Smooth muscle cell (in vitro differentiated cells): ENCODE measurements around the gene STARD4. TPM values are rescaled to one million over a fixed set of nuclear protein-coding genes. Genes with fewer than 3 reads are reported as not detected.
A peak's percentile ranks its signal among the peaks of the same experiment; 100 is the strongest.

ENCODE experiments used
- DNase-seq: peaks from one replicate; lab custom pipeline; 2025; ENCODE audit not compliant: unreplicated experiment; lab: John Stamatoyannopoulos, UW
- H2AFZ ChIP-seq: fragments of 200-600 bp; sonication (generic); 2 replicates; pipeline ENCODE4 v1.6.0; 2016; ENCODE audit warnings: antibody characterized with exemption, low read depth, mild to moderate bottlenecking
- H3F3A ChIP-seq: fragments of 200-600 bp; sonication (generic); 2 replicates; pipeline ENCODE4 v1.6.0; 2017; ENCODE audit warnings: antibody characterized with exemption, low read depth
- H3K27ac ChIP-seq: fragments of 200-600 bp; sonication (generic); 2 replicates; pipeline ENCODE4 v1.5.1; 2016; ENCODE audit warnings: low read depth, mild to moderate bottlenecking
- H3K27me3 ChIP-seq: fragments of 200-600 bp; sonication (generic); 2 replicates; pipeline ENCODE4 v1.6.1; 2016; ENCODE audit warnings: low read depth, mild to moderate bottlenecking
- H3K36me3 ChIP-seq: fragments of 200-600 bp; sonication (generic); 2 replicates; pipeline ENCODE4 v1.5.1; 2016; ENCODE audit warnings: low read depth
- H3K4me1 ChIP-seq: fragments of 200-600 bp; sonication (generic); 2 replicates; pipeline ENCODE4 v1.5.1; 2016; ENCODE audit warnings: low read depth
- H3K4me2 ChIP-seq: fragments of 200-600 bp; sonication (generic); 2 replicates; pipeline ENCODE4 v1.6.0; 2016; ENCODE audit warnings: mild to moderate bottlenecking
- H3K4me3 ChIP-seq: fragments of 200-600 bp; sonication (generic); 2 replicates; pipeline ENCODE4 v1.5.1; 2016; ENCODE audit warnings: mild to moderate bottlenecking
- H3K79me2 ChIP-seq: fragments of 200-600 bp; sonication (generic); 2 replicates; pipeline ENCODE4 v1.6.0; 2016; ENCODE audit warnings: low read depth, mild to moderate bottlenecking
- H3K9ac ChIP-seq: fragments of 200-600 bp; sonication (generic); 2 replicates; pipeline ENCODE4 v1.6.0; 2016; ENCODE audit warnings: low read depth
- H3K9me3 ChIP-seq: fragments of 200-600 bp; sonication (generic); replicated peaks from 2 replicates; pipeline ENCODE4 v1.5.1; 2016; ENCODE audit warnings: low read depth
- H4K20me1 ChIP-seq: fragments of 200-600 bp; sonication (generic); 2 replicates; pipeline ENCODE4 v1.6.0; 2016; ENCODE audit warnings: low read depth
- CTCF ChIP-seq: fragments of 200-600 bp; sonication (generic); IDR thresholded peaks from 2 replicates; pipeline ENCODE4 v1.5.1; 2017; ENCODE audit warnings: borderline replicate concordance, mild to moderate bottlenecking, antibody characterized with exemption; ENCODE audit not compliant: insufficient read depth, poor library complexity, severe bottlenecking
- WGBS: methylation state at CpG from one replicate; pipeline ENCODE4 v1.1.7; 2016; ENCODE audit warnings: low lambda C conversion rate; 5-methylcytosine and 5-hydroxymethylcytosine counted together
- polyA plus RNA-seq: library from polyadenylated mRNA; unstranded; fragments of >200 nt; fragmentation: Nextera tagmentation; extraction: Ambion mirVana; gene quantifications from 2 replicates; pipeline ENCODE4 v1.2.1, GENCODE V29; 2016
- total RNA-seq: library from RNA; depleted of rRNA; stranded (reverse); fragments of >200 nt; gene quantifications from 2 replicates; pipeline ENCODE4 v1.2.3, GENCODE V29; 2014

The STARD4 gene
- total and polyA plus RNA-seq, 2 experiments from 2014 or later: 41.7 to 123 TPM

- peaks cover 31% of the 10 kb centered on the region for H3K36me3 ChIP-seq
- peaks cover 18% of the 10 kb centered on the region for H4K20me1 ChIP-seq
- H3K79me2 ChIP-seq: peaks cover 10% of the 10 kb centered on the region
- no peak for TF ChIP-seq CTCF
- H3K4me2 ChIP-seq: no peak overlapping the region
- H3K27me3 ChIP-seq: no peaks in the 10 kb centered on the region
- H3F3A ChIP-seq: peaks cover 7% of the 10 kb centered on the region
- H3K9ac ChIP-seq: no peak overlapping the region
- no peak overlapping the region for H3K4me3 ChIP-seq
- peaks cover 8% of the 10 kb centered on the region for H3K4me1 ChIP-seq
- H3K9me3 ChIP-seq: no peaks in the 10 kb centered on the region
- no peak overlapping the region for H3K27ac ChIP-seq
- DNase-seq: no peak
- H2AFZ ChIP-seq: no peak overlapping the region
- 96% methylated on average over 1 of the region's 1 CpG for WGBS
Measured at GRCh38 chr5:111498346-111498745, 14.0 kb downstream of the STARD4 start.

DNA sequence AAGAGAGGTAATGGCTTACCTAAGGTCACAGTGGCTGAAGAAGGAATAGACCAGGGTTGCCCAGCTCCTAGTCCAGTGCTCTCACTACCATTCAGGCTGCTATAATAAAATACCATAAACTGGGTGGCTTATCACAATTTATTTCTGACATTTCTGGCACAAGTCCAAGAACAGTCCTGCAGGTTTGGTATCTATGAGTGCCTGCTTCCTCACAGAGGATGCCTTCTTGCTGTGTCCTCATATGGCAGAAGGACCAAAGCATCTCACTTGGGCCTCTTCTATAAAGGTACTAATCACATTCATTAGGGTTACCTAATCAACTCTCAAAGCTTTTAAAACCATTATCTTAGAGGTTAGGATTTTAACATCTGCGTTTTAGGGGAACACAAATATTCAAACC, 17.2 kb downstream of the STARD4 start:
- Histone ChIP-seq H3K4me3 (no peak overlapping the region), H3K27me3 (no peaks in the 10 kb centered on the region), H3K79me2 (no peaks in the 10 kb centered on the region), H2AFZ (no peak overlapping the region), H3F3A (peaks cover 7% of the 10 kb centered on the region), H4K20me1 (peaks cover 5% of the 10 kb centered on the region), H3K9me3 (no peaks in the 10 kb centered on the region), H3K9ac (peak overlapping the region; percentile 55), H3K27ac (peak overlapping the region; percentile 79), H3K36me3 (peaks cover 27% of the 10 kb centered on the region), H3K4me2 (peak overlapping the region; percentile 15), H3K4me1 (peaks cover 8% of the 10 kb centered on the region)
- DNase-seq: no peak
- no peak for TF ChIP-seq CTCF
- WGBS: 95% methylated on average over 1 of the region's 1 CpG

- Histone ChIP-seq H3K9me3 (no peaks in the 10 kb centered on the region), H3K4me1 (peaks cover 8% of the 10 kb centered on the region), H3K4me3 (no peak overlapping the region), H3K4me2 (peak overlapping the region; percentile 15), H3K9ac (peak overlapping the region; percentile 55), H3F3A (peaks cover 7% of the 10 kb centered on the region), H3K79me2 (no peaks in the 10 kb centered on the region), H3K27me3 (no peaks in the 10 kb centered on the region), H4K20me1 (peaks cover 5% of the 10 kb centered on the region), H3K27ac (peak overlapping the region; percentile 79), H3K36me3 (peaks cover 23% of the 10 kb centered on the region), H2AFZ (no peak overlapping the region)
- WGBS: 62% methylated on average over 2 of the region's 2 CpGs
- DNase-seq: no peak
- TF ChIP-seq CTCF: no peak
Measured at GRCh38 chr5:111494355-111494999, 17.9 kb downstream of the STARD4 start.

GRCh38 chr5:111493031-111493430, 19.3 kb downstream of the STARD4 start:
- H3K4me2 ChIP-seq: no peak overlapping the region
- no peak overlapping the region for H3K9ac ChIP-seq
- no peak overlapping the region for H3K4me3 ChIP-seq
- no peak overlapping the region for H2AFZ ChIP-seq
- H3K9me3 ChIP-seq: no peaks in the 10 kb centered on the region
- TF ChIP-seq CTCF: no peak
- peaks cover 10% of the 10 kb centered on the region for H3K36me3 ChIP-seq
- peaks cover 7% of the 10 kb centered on the region for H3F3A ChIP-seq
- H3K79me2 ChIP-seq: no peaks in the 10 kb centered on the region
- H3K27me3 ChIP-seq: no peaks in the 10 kb centered on the region
- WGBS: 98% methylated on average over 2 of the region's 2 CpGs
- no peak for DNase-seq
- H4K20me1 ChIP-seq: no peaks in the 10 kb centered on the region
- H3K4me1 ChIP-seq: peaks cover 8% of the 10 kb centered on the region
- no peak overlapping the region for H3K27ac ChIP-seq
